ENCODE results near the gene RALGPS1.

Gene RALGPS1

DNA sequence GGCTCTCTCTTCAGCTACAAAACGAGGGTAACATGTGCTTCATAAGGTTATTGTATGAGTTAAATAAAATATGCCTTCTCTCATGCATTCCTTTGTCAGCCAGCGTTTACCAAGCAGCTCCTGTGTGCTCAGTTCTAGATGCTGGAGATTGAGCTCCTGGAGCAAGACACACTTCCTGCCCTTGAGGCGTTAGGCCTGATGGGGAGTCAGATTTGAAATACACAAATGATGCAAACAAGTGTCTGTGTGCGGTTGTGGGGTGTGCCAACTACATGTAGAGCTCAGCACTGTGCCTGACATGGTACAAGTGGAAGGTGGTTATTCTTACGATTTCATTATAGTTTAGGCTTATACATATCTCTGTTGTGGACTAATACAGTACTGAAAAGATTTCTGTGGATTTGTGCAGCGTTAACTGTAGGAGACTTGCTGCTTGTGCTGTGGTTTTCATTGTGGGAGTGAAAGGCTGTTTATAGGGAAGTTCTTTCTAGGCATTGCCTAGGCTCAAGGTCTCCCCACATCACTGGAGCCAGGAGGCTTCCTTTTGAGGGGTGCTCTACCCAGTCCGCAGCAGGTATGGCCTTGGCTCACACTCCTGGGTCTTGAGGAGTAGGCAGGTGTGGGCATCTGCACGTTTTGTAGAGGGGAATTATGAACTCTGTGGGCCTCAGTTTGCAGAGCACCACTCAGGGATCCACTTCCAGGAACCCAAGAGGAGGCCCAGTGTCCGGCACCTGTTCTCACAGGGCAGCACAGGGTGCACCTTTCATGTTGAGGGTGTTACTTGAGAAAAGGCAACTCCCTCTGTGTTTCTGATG is 247.7 kb downstream of the RALGPS1 start:
- Histone ChIP-seq H3K27me3 (peaks cover 2% of the 10 kb centered on the region), H3K27ac (no peak overlapping the region), H3K4me3 (ENCODE audit: low read depth in 1 of 2, low read length in 1 of 2) (no peak overlapping the region), H3K36me3 (no peaks in the 10 kb centered on the region), H3K4me1 (ENCODE audit: control insufficient read depth in 1 of 2, insufficient read depth in 1 of 2, low read depth in 1 of 2, low read length in 1 of 2) (no peaks in the 10 kb centered on the region), H3K9me3 (no peaks in the 10 kb centered on the region)
- TF ChIP-seq, protein P1, sequence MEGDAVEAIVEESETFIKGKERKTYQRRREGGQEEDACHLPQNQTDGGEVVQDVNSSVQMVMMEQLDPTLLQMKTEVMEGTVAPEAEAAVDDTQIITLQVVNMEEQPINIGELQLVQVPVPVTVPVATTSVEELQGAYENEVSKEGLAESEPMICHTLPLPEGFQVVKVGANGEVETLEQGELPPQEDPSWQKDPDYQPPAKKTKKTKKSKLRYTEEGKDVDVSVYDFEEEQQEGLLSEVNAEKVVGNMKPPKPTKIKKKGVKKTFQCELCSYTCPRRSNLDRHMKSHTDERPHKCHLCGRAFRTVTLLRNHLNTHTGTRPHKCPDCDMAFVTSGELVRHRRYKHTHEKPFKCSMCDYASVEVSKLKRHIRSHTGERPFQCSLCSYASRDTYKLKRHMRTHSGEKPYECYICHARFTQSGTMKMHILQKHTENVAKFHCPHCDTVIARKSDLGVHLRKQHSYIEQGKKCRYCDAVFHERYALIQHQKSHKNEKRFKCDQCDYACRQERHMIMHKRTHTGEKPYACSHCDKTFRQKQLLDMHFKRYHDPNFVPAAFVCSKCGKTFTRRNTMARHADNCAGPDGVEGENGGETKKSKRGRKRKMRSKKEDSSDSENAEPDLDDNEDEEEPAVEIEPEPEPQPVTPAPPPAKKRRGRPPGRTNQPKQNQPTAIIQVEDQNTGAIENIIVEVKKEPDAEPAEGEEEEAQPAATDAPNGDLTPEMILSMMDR (IDR thresholded peaks at IDR 0.05) = no peak

DNA sequence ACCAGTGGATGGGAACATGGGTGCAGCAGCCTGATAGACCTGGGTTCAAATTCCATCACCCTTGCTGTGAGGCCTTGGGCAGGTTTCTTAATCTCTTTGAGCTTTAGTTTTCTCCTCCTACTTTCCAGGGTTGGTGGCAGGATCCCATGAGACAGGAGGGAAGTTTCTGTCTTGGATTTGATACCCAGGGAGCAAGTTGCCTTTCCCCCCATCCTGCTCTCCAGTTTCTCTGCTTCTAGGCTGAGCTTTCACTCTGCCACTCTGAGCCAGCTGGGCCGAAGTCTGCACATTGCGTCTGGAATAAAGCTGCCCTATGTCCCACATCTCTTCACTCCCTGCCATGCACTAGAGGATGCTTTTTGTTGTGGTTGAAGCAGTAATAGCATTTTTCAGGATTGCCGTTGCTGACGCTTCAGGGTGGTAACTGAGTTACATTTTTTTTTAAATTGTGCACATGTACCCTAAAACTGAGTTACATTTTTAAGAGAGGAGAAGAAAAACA is 248.3 kb downstream of the RALGPS1 start:
- TF ChIP-seq, protein P1 (IDR thresholded peaks at IDR 0.05) = no peak
- Histone ChIP-seq H3K27me3 (no peaks in the 10 kb centered on the region), H3K27ac (no peak overlapping the region), H3K36me3 (no peaks in the 10 kb centered on the region), H3K4me3 (ENCODE audit: low read depth in 1 of 2, low read length in 1 of 2) (no peak overlapping the region), H3K4me1 (ENCODE audit: control insufficient read depth in 1 of 2, insufficient read depth in 1 of 2, low read depth in 1 of 2, low read length in 1 of 2) (no peaks in the 10 kb centered on the region), H3K9me3 (no peaks in the 10 kb centered on the region)

DNA sequence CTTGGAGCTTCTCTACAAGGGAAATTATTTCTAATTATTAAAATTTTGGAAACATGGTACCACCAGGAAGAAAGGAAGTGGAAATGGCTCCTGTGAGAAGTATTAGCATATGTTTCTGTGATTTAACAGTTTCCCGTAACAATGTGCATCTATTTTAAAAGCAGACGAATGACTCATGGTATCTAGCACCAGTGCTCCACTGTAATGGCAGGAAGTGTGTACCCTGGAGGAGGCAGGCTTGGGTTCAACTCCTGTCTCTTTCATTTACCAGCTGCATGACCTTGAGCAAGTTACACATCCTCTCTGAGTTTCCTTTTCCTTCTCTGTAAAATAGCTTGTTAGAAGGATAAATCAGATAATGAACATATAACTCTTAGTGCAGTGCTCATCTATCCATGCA is 248.8 kb downstream of the RALGPS1 start:
- no peak overlapping the region for H3K27ac ChIP-seq
- TF ChIP-seq, protein P1 (IDR thresholded peaks at IDR 0.05) = no peak

GRCh38 chr9:127165116-127165515 is 250.5 kb downstream of the RALGPS1 start:
- Histone ChIP-seq H3K27ac (no peak overlapping the region), H3K36me3 (peaks cover 6% of the 10 kb centered on the region), H3K27me3 (no peaks in the 10 kb centered on the region), H3K4me1 (ENCODE audit: control insufficient read depth in 1 of 2, insufficient read depth in 1 of 2, low read depth in 1 of 2, low read length in 1 of 2) (no peaks in the 10 kb centered on the region), H3K4me3 (ENCODE audit: low read depth in 1 of 2, low read length in 1 of 2) (no peak overlapping the region), H3K9me3 (no peaks in the 10 kb centered on the region)
- TF ChIP-seq, protein P1 (IDR thresholded peaks at IDR 0.05) = no peak

More for the DNA sequence above, 248.8 kb downstream of the RALGPS1 start:
- Histone ChIP-seq H3K4me3 (ENCODE audit: low read depth in 1 of 2, low read length in 1 of 2) (no peak overlapping the region), H3K36me3 (no peaks in the 10 kb centered on the region), H3K9me3 (no peaks in the 10 kb centered on the region), H3K27me3 (no peaks in the 10 kb centered on the region), H3K4me1 (ENCODE audit: control insufficient read depth in 1 of 2, insufficient read depth in 1 of 2, low read depth in 1 of 2, low read length in 1 of 2) (no peaks in the 10 kb centered on the region)

DNA sequence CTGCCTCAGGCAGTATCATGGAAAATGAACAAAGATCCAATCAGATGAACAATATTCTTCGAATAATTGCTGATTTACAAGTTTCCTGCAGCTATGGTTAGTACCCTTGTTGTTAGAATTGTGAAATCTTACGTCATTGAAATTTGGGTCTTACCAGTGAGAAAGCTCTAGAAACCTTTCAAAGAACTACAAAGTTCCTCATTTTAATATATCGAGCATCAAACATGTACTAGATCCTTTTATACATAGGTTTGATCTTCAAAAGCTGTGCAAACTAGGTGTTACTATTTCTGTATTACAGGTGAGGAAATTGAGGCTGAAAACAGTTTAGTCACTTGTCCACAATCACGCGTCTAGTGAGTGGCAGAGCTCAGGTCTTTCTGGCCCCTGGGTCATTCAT is 251.5 kb downstream of the RALGPS1 start:
- H3K36me3 ChIP-seq = peaks cover 6% of the 10 kb centered on the region
- H3K4me1 ChIP-seq (ENCODE audit: control insufficient read depth in 1 of 2, insufficient read depth in 1 of 2, low read depth in 1 of 2, low read length in 1 of 2) = no peaks in the 10 kb centered on the region
- no peak overlapping the region for H3K4me3 ChIP-seq (ENCODE audit: low read depth in 1 of 2, low read length in 1 of 2)
- TF ChIP-seq, protein P1 (IDR thresholded peaks at IDR 0.05) = no peak
- H3K27ac ChIP-seq = no peak overlapping the region
- H3K9me3 ChIP-seq = no peaks in the 10 kb centered on the region
- H3K27me3 ChIP-seq = no peaks in the 10 kb centered on the region
